Stimulated activated CD4-positive, alpha-beta T cell treated with anti-CD3 and anti-CD28 coated beads, Interleukin-2, amount 100 ng/mL, for 48 hours (primary cell): Measurements from ENCODE around the gene CFAP73.
"Not testable (repeated sequence)": the region's sequence is repeated elsewhere in the genome, so short reads cannot be mapped to it uniquely, and the experiment has no call there.

Experiments used
- DNase-seq, 2 donors: peaks; one replicate each; pipeline ENCODE4 v3.0.0-alpha.2; 2020

The CFAP73 gene

DNA sequence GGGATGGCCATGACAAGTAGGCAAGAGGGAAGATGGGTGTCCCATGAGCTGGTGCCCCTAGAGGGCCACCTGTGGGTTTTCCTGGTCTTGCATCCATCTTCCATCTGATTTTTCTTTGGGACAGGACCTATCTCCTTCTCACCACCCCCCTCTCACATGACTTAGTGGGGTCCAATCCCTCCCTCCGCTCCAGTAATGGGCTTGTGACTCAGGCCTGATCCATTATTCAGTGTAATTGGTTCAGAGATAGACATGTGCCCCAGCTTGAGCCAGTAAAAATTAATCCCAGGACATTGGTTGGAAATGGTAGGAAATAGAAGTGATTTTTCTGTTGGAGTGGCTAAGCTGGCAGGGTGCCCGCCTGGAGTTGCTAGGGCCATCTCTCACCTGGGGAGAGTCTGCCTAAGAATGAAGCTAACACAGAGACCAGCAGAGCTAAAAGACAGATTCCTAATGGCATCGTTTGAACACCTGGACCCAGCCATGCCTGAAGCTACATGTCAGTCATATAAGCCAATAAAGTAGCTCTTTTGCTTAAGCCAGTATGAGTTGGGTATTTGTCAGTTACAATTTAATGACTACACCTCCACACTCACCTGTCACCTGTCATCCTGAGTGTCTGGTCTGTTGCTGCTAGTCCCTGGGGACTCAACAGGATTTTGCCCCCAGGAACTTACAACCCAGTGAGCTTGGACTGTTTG lies 28.7 kb upstream of the CFAP73 start:
- no peak for DNase-seq

DNA sequence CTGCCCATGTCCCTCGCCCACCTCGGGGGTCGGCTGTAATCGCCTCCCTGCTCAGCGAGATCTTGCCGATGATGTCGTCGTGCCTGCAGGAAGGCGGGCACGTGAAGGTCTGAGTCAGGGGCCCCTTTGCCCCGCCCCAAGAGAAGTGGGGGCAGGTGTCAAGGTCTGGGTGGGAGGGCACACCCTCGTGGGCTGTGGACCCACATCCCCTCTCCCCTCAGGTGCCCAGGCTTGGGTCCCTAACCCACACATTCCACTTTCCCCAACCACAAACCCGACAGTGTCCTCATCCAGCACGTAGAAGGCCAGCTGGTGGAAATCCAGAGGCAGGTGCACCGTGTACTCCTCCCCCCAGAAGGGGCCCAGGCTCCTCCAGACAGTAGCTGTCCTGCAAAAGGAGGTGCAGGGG lies 21.7 kb upstream of the CFAP73 start:
- DNase-seq: no peak

DNA sequence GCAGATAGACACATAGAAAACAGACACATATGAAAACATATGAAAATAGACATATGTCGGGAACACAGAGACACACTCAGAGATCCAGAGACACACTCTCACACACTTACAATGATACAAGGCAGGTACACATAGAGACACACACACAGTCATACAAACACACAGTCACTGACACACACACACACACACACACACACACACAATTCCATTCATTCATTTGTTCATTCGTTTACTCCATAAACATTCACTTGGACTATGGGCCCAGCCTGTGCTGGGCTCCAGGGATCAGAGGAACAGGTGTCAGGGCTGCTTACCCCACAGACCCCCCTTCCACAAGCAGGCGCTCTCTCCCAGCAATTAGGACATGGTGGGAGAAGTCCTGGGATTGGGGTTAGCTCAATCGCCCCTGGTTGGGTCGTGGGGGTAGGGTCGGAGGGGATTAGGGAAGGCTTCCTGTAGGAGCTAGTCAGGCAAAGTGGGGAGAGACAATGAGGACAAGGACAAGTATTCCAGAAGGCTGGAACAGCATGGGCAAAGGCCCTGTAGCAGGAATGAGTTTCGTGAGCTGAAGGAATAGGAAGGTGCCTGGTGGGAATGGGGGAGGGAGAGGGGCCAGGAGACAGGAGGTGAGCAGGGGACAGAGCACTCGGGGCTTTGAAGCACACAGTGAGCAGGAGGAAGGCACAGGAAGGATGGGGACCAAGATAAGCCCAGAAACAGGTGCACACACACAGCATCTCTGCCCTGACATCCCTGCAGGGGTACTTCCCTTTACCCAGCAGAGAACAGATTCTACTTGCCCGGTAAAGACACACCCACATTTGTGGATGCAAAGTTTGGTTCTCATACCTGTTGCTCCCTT lies 20.5 kb upstream of the CFAP73 start:
- no peak for DNase-seq

GRCh38 chr12:113129664-113130456 lies 19.7 kb upstream of the CFAP73 start:
- no peak for DNase-seq

- DNase-seq: no peak
These were observed 18.9 kb upstream of the CFAP73 start for GRCh38 chr12:113130457-113131135.

DNA sequence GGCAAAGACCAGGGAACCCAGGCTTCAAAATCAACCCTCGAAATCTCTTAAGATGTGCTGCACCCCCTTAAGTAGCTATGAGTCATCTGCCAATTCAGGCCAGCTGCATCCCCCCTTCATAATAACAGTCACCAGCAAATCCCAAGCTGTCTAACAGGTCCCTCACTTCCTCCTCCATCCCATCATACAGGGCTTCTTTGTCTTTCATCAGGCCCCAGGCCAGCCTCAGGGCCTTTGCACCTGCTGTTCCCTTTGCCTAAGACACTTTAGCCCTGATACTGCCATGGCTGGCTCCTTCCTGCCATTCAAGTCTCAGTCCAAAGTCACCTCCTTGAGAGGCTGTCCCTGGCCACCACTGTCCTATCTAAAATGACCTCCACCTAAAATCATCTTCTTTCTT lies 18.0 kb upstream of the CFAP73 start:
- no peak for DNase-seq

GRCh38 chr12:113133036-113133435 lies 16.5 kb upstream of the CFAP73 start:
- no peak for DNase-seq

GRCh38 chr12:113133666-113134065 lies 15.9 kb upstream of the CFAP73 start:
- no peak for DNase-seq

GRCh38 chr12:113134071-113134470 lies 15.5 kb upstream of the CFAP73 start:
- DNase-seq: no peak

DNA sequence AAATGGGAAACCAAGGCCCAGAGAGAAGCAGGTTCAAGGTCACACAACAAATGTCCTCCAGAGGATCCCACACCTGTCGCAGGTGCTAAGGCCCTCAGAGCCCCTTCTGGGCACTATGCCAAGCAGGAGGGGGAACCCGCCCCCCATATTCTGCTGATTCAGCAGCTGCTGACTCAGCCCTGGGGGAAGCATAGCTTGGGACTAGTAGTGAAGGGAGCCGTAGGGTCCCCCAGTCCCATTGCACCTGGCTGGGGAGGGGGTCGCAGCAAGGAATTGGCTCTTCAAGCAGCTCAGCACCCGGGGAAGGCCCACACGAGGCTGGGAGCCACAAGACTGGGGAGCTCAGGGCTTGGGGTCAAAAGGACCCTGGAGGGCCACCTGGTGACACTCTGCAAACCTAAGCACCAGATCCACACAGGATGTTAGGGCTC lies 15.0 kb upstream of the CFAP73 start:
- DNase-seq: no peak

- DNase-seq: peak; percentile 81 to 90
These were observed 14.1 kb upstream of the CFAP73 start, which contains the start of gene RASAL1 for GRCh38 chr12:113135178-113136127. RASAL1 (minus strand) TSS chr12:113135761; CDS start chr12:113135462, 299 bp downstream.

DNA sequence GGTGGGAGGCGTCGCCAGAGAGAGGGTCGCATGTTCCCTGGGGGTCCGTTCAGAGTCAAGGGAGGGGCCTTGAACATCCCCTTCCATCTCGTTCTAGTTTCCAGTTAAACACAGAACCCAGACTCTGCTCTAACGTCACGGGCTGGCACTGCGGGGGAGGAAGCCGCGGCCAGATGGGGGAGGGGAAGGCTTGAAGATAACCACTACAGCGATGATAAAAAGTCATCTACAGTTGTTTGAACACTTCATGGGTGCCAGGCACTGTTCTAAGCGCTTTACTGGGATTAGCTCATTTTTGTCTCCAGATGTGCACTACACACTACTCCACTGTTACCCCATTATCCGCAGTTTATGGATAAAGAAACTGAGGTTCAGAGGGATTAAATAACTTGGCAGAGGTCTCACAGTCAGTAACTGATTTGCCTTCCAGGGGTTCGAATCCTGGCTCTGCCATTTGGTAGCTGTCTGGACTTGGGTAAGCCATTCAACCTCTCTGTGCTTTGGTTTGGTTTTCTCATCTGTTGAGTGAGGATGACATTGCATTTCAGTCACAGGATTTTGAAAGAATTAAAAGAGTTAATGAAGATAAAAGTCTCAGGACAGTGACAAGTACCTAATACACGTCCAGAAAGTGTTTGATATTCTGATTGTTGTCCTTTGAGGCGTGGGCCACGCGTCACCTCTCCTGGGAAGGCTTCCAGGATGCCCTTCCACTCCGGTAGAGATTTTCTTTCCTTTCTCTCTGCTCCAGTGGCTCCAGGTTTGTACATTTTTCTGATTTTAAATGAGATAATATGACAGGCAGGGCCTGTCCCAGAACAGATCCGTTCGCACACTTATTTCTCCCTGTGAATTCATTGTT lies 13.2 kb upstream of the CFAP73 start:
- peak; percentile 41 to 62 for DNase-seq

DNA sequence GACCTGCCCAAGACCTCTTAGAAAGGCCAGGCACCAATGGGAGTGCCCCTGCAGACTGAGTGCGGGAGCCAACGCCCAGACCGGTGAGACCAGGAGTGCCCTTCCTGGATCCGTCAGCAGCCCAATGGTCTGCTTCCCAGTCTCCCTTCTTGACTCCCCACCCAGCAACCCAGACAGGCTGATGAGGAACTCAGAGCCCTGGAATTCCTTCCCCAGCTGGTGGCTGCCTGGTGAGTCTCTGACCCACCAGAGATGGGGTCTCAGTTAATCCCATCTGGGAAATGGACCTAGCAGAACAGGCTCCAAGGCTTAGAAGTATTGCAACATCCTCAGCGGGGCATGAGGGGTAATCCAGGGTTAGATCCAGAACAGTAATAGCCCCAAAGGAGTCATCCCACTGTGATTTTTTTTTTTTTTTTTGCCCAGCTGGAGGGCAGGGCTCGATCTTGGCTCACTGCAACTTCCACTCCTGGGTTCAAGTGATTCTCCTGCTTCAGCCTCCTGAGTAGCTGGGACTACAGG lies 12.5 kb upstream of the CFAP73 start:
- DNase-seq: no peak

- DNase-seq: no peak
These were observed 11.4 kb upstream of the CFAP73 start for GRCh38 chr12:113137861-113138783.

GRCh38 chr12:113138826-113139225 lies 10.7 kb upstream of the CFAP73 start:
- no peak for DNase-seq

GRCh38 chr12:113140706-113141105 lies 8.8 kb upstream of the CFAP73 start:
- no peak for DNase-seq

DNA sequence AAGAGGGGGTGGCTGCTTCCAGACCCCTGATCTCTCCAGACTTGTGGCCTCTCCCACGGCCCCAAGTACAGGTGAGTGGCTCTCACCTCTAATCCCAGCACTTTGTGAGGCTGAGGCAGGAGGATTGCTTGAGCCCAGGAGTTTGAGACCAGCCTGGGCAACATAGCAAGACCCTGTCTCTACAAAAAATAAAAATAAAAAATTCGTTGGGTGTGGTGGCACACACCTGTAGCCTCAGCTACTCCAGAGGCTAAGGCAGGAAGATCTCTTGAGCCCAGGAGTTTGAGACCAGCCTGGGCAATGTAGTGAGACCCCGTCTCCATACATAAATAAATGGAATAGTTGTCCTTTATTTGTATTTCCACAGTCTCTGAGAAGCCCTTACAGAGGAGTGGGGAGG lies 7.8 kb upstream of the CFAP73 start:
- not testable (repeated sequence) for DNase-seq

DNA sequence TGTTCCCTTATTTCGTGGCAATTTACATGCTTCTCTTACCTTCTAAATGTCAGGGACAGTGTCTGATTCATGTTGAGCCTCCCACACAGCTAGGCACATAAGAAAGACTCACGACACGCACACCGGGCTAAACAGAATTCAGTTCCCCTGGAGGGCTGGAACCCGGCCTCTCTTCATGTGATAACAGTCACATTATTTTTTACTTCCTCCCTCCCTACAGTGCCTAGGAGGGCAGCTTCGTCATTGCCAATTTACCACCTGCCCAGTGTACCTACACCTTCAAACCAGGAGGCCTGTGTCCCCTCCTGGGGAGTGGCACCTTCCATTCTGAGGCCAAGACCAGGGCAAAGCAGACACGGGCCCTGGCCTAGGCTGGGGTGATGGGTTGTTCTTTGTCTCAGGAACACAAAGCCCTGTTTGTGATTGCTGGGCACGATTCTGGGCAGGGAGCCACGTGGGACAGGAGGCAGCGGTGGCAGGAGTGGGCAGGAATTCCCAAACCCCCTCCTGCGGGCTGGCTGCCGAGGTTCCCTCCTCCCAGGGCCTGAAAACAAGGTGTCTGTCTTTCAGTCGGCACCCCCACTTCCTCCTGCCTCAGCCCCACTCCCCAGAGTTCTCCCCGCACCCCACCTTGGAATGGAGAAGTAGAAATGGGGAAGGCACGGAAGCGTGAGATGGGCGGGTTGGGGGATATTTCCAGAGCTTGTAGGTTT lies 7.2 kb upstream of the CFAP73 start:
- no peak for DNase-seq
